Transverse colon (tissue), 3 donors: ENCODE results near the gene PFDN5.

ENCODE experiments used
- CTCF ChIP-seq, 5 experiments: fragments of 200-600 bp in 3 of 5; fragments of 450-650 bp in 2 of 5; sonication (generic) in 3 of 5; IDR thresholded peaks; 1 replicate in 2 of 5; 2 replicates in 3 of 5; pipeline ENCODE4 v1.5.1; 2016 to 2017; ENCODE audit warnings: antibody characterized with exemption in 5 of 5, inconsistent platforms in 3 of 5, mild to moderate bottlenecking in 2 of 5, moderate library complexity in 1 of 5
- POLR2A ChIP-seq: fragments of 450-650 bp; IDR thresholded peaks from one replicate; pipeline ENCODE4 v1.6.1; 2016; ENCODE audit warnings: antibody characterized with exemption, mild to moderate bottlenecking, moderate library complexity

GRCh38 chr12:53325511-53326061 is 30.2 kb downstream of the PFDN5 start:
- TF ChIP-seq CTCF (IDR thresholded peaks at IDR 0.05) (no peak), POLR2A (no peak)
